Activated naive CD8-positive, alpha-beta T cell treated with anti-CD3 and anti-CD28 coated beads, Interleukin-2, amount 50 U/mL, for 16 hours (primary cell): Measurements from ENCODE around the gene TIRAP.

Experiments
- DNase-seq: peaks from one replicate; pipeline ENCODE4 v3.0.0-alpha.2; 2020; ENCODE audit warnings: low read depth, low spot score

TIRAP gene

DNA sequence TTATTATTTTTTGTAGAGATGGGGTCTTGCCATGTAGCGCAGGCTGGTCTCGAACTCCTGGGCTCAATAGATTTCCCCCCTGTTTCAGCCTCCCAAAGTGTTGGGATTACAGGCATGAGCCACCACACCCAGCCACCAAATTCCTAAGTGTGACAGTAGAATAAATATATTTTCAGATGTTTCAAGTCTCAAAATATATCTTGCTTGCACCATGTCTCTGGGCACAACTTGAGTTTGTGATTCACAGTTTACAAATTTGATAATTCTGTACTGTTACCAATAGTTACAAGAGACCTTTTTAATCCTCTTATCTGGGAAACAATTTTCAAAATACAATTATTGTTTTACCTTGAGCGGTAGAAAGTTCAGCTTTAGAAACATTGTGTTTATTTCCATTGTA, 40.1 kb downstream of the TIRAP start:
- DNase-seq: no peak

DNA sequence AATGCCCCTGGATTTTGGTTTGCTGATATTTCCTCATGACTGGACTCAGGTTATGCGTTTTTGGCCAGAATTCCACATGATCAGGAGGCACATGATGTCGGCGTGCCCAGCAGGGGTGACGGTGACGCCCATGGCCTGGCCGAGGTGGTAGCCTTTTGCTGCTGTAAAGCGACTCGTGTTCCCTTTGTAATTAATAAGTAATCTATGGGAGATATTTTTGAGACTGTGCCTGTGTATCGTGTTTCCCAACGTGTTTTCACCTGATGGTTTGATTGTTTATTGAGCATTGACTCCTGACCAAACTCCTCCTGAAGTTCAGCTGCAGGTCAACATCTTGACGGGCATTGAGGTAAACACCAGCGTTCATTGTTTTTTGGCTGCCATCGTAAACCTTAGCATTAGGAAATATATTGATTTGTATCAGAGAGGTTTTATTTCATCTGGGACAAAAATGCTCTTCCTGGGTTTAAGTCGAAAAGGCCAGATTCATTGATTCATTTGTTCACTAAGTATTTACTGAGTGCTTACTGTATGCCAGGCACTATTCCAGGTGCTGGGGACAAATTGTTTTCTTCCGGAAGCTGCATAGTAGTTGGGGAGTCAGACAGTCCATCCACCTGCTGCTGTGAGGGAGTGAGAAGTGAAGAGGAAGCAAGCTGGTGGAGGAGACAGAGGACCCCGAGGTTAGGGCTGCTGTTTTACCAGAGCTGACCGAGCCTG, 44.5 kb downstream of the TIRAP start:
- DNase-seq: no peak

DNA sequence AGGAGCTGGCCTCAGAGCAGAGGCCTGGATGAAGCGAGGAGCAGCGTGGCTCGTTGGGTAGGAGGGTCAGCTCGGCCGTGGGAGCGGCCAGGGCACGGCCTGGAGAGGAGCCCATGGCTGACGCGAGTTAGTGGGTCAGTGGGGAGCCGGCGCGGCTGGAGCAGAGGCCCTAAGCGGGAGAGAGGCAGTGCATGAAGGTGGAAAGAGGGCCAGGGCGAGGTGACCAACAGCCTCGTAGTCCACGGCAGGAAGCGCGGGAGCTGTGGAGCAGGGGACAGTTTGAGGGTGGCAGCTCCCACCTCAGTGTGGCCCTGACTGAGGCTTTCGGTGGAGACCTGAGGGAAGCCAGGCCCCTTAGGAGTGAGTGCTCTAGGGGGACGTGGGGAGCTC, 45.1 kb downstream of the TIRAP start:
- no peak for DNase-seq

DNA sequence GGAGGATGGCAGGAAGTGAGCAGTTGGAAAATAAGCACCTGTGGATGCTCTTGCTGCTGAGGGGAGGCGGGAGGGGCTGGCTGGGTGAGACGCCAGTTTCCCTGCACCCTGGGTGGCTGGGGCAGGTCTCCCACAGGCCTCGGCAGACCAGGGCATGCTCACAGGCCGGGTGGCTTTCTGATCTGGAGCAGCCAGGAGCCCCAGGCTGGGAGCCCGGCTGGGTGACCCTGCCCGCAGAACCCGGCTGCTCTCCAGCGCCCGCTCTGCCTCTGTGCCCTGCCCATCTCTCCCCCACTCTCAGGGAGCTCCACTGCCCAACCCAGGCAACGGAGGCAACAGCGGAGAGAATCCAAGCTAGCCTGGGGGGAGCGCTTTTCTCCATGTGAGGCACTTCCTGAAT, 45.6 kb downstream of the TIRAP start:
- DNase-seq: no peak

DNA sequence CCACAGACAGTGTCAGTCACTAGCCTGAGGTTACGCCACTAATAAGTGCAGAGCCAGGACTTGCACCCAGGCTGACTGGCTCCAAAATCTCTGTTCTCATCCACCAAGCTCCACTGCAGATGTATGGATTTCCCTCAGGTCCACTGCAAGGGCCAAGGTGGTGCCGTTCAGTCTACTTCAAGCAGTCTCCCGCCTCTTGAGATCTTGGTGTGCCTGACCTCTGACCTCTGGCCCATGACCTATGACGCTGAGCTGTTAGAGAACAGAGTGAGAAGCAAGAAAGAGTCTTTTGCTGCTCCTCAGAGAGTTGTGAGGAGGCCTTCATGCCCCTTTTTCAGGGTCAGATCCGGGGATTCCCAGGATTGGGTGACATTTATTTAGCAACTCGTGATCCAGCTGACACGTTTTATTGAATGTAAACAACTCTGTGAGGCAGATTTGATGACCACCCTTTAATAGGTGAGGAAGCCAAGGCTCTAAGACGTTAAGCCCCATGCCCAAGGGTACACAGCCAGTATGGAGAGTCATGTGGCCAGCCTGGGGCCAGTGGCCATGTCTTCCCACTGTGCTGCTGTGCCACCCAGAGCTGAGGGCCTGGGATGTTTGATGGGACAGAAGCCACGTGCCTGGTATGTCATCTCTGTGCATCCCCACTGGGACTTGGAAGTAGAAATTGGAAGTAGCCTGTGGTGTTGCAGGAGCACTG, 46.2 kb downstream of the TIRAP start:
- no peak for DNase-seq

DNA sequence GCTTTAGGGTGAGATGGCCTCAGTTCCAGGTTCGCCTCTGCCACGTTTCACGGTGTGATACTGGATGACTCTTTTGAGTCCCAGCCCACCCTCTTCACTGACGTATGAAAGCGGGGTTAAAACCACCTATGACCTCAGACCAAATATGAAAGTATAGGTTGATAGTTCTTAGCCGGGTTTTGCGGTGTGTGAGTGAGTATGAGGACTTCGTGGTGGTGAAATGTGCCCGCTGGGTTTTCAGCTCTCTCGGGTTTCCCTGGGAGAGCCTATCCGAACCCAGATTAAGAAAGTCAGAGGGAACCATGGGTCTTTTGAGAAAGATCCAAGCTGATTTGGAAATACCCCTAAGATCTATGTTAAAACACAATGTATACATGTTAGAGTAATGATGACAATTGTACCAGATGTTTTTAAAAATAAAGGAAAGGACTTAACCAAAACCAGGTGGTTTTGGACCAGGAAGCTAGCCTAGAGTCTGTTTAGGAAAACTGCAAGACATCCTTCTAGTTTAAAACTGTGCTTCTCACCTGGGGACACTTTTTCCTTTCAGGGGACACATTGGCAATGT, 46.8 kb downstream of the TIRAP start:
- no peak for DNase-seq

DNA sequence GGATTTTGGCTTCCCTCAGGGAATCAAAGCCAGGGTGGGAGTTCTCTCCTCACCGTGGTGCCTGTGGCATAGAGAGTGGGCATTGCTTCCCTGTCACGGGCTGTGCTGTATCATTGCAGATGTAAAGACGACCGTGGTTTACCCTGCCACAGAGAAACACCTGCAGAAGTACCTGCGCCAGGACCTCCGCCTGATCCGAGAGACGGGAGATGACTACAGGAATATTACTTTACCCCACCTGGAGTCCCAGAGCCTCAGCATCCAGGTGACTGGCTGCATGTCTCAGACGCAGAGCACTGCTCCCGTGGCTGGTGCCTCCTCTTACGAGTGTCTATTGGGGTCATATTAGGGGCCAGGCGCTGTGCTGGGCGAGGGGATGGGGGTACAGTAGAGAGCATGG, 48.4 kb downstream of the TIRAP start:
- DNase-seq: no peak

DNA sequence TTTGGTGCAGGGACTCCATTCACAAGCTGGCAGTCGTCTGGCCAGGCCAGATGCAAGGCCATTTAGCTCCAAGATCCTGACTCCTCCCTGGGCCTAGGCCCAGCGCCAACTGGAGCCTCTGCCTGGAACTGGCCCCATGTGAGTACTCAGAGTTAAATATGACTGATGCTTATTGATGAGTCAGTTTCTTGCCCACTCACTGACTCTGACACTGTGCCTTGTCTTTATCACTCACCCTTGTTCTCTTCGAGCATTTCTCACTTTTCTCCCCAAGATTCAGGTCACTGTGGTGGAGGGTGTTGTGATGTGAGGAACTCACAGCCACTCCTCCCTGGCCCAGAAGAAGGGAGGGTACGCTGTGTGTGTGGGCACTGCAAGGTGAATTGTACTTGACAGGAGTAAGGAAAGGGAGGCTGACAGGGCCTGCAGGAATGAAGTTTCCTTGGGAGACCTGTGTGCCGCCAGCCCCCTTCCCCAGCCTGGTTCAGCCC, 49.4 kb downstream of the TIRAP start:
- no peak for DNase-seq

DNA sequence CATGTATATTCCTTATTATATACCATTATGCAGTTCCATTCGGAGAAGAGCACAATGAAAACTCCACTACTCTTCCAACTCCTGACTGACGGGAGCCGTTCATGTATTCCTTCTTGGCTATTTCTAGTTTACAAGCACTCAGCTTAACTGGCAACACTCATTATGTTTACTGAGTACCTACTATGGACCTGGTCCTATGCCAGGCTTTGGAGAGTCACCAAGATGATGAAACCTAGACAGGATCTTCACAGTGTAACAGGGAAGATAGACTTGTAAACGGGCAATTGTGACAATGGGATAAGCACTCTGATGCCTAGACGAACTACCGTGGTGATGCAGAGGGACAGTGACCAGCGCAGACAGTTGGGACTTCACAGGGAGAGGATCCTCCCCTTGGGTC, 50.2 kb downstream of the TIRAP start:
- no peak for DNase-seq

DNA sequence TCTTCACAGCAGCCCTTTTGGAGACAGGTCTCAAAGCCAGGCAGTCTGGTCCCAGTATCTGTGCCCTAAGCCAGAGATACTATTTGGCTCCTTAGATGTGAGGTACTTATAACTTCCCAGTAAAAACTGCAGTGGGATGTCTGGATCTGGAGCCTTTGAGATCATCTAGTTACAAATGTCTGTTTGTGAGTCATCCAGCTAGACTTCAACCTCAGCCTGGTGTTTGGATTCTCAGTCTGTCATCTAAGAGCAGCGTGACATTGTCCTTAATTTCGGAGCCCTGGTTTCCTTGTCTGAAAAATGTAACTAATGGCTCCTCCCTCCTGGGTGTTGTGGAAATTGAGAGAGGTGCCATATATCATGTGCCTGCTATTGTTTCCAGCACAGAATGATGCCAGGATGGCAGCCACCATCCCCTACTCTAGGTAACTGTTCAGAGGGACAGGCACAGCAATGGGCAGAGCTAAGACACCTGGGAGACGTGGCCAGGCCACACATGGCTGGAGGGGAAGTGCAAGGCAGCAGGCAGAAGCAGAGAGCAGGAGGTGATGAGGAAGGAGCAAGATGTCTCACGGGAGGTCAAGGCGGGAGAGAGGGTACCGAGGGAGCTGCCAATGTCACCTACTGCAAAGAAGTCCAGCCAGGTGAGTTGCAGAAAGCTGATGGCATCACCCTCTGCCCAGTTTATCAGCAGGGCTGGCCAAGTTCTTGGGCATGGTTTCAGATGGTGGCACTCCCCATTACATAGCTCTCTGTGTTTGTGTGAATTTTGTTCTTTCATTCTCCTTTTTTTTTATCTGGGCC, 52.0 kb downstream of the TIRAP start:
- DNase-seq: no peak

DNA sequence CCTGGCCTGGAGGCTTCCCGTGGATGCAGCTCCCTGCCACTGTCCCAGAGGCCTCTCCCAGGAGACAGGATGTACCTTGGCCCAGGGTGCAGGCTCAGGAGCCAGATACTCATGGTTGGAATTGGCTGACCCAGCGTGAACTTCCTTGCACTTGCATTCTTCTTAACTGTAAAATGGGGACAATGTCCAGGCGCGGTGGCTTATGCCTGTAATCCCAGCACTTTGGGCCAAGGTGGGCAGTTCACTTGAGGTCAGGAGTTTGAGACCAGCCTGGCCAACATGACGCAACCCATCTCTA, 52.5 kb downstream of the TIRAP start:
- no peak for DNase-seq

DNA sequence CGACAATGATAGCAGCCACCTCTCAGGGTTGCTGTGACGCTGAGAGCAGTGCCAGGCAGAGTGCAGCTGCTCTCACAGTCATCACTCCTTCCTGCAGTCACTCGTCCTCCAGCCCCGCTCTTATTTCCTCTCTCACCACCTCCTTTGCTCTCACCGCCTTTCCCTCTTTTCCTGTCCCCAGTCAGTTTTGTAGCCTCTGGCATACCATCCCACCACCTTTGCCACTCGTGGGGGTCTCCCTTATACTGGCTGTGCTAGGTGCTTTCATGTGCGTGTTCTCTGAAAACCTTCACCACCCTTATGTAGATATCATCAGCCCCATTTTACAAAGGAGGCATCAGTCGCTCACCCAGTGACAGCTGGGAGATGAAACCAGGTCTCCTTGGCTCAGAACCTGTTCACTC, 53.2 kb downstream of the TIRAP start:
- DNase-seq: no peak

DNA sequence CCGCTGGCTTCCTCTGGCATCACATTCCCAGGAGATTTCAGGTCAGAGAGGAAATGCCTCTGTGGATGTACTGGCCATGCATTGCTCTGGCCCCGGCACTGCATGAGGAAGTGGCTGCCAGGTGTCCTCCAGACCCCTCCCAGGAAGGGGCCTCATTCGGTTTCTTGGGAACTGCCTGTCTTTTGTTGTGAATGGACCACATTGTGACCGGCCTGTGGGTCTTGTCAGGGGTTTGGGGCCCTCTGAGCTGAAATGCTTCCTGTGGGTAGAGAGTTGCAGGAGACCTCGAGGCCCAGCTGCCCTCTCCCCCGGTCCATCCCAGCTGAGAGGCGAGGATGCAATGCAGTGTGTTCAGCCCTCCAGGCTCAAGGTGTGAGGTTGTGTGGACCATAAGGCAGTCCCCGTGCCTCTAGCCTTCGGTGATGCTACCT, 53.8 kb downstream of the TIRAP start:
- no peak for DNase-seq

DNA sequence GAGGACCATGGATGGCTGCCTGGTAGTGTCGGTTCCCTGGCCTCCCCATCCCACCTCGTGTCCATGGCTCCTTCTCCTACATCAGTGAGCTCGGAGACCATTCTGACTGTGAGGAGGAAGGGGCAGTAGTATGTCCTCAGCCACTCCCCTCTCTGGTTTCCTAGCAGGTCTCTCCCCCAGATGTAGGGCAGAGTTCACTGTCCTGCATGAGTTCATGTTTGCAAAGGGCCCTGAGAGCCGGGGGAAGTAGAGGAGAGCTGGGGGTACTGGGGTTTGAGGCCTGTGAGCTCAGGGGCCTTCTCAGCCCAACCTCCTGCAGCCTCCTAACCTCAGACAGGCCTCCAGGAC, 54.2 kb downstream of the TIRAP start:
- no peak for DNase-seq

DNA sequence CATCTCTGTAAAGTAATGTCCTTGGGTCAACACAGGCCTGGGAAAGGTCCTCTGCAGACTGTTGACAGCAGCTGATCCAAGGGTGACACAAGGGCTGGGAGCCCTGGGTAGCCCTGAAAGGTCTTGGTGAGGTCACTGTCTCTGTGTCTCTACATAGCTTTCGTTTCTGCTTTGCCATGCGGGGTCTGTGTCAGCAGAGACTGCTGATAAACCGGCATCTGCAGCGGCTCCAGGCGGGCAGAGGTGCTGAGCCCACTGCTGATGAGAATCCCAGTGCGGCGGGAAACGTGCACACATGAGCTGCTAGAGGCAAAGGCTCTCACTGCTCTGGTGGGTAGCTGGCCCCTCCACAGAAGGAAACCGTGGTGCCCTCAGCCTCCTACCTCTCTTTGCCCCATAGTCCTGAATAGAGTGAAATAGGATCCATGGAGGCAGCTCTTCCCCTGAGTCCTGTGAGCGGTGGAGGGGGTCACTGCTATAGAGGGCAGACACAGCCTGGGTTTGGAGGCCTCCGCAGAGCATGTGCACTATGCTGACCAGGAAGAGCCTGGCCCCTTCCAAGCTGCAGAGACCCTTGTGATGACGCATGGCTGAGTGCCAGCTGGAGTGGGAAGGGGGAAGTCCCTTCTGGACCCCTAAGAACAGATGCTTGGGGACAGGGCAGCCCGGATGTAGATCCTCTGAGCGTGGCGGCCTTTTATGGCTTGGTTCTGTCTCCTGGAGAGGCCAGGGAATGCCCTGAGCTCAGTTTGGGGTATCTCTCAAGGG, 54.8 kb downstream of the TIRAP start:
- no peak for DNase-seq

DNA sequence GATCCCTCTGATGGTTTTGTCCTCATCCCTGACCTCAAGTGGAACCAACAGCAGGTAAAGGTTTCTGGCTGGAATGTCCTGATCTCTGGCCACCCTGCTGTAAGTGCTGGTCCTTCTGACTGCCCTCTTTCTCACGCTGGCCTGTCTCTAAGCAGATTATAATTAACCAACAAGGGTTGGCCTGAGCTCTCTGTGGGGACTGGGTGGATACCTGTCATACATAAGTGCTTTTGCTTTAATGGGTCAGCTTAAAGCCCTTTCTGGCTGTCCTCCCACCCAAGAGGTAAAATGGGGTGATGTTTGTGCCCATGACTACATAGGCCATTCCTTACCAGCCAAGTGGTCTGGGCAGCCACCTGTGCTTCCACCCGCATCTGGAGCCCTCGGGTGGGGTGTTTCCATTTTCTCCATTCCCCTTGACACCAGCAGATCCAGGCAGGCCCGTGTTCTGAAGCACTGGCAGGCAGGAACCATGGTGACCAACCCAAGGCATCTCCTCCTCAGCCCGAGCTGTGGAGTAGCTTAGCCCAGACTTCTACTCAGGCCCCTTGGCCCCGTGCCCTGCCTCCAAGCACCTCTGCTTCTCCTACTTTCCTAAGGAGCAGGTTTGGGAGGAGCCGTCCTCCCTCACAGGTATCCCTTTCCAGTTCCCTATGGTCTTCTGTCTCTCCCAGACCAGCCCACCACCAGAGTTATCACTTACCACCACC, 55.6 kb downstream of the TIRAP start:
- DNase-seq: no peak

DNA sequence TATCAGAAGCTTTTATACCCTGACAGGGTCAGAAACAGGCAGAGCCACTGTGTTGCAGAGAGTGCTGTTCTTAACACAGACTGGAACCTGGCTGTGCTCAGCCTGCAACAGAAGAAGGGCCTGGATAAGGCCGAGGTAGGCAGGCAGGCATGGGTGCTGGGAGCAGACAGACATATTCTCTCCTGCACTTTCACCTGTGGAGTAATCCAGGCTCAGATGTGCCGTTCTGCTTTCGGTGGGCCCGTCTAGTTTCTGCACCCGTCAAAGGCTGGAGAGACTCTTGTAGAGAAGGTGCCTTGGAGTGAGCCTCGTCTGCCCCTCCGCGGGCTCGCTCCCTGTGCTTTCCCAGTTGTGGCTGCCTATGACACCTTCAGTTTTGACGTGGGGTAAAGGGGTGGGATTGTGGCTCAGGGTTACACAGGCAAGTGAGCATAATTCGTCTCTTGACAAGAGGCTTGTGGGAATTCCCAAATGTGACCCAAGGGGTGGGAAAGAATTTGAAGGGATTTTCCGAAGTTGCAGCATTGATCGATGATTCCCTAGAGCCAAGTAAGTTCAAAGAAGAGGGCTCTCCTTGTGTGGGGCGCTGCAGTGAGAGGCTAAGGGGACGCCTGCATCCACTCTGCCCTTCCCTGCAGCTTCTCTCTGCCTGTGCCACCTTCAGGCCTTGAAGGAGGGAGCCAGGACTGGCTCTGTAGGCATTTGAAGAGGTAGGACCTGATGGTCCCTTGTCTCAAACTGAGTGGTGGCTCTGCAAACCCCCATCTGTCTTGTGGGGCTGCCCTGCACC, 56.4 kb downstream of the TIRAP start:
- no peak for DNase-seq

DNA sequence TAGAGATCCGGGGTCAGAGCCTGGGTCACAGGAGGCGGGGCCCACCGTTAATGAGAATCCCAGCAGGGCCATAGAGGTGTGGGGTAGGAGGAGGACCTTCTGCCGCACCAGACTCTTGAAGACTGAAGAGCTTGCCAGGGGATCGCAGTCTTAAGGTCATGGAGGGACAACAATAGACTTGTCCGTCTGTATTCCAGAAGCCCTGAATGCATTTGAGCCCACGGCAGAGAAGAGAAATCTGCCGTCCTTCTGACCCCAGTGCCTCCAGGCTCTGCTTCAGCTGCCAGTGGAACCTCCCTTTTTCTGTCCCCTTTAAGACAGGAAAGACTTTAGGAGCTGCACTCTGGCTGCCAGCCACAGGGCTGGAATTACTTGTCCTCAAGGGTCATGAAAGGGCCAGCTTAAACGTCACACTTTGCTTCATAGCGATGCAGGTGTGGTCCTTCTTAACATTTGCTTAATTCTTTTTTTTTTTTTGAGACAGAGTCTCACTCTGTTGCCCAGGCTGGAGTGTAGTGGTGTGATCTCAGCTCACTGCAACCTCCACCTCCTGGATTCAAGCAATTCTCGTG, 57.1 kb downstream of the TIRAP start:
- DNase-seq: no peak

DNA sequence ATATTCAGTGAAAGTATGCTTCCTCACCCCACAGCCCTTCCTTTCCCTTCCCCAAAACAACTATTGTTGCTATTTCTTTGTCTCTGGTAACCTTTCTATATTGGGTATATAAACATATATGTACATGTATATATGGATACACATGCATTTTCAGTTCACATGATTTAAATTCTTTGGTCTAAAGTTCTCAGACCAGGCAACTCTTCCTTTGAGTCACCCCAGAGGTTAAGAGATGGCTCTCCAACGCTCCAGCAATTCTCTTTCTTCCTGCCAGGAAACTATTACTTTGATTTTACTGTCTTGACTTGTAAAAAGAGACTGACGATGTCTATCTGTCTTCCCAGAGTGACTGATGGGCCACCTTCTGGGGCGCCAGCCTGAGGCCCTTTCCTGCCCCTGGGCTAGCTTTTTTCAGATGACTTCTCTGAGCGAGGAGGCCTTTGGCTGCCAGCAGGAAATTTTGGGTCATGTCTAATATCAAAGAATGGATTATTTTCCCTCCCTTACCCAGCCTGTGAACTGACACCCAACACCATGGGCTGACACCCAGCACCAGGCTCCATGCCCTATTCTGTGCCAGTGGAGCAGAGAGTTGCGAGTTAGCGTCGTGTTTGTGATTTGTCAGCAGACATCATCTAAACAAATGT, 58.2 kb downstream of the TIRAP start:
- DNase-seq: no peak
